Activated CD8-positive, alpha-beta memory T cell treated with anti-CD3 and anti-CD28 coated beads, Interleukin-2, amount 50 U/mL, for 24 hours (primary cell): ENCODE results near the gene TDRD7.

ENCODE experiments used
- DNase-seq: peaks from one replicate; pipeline ENCODE4 v3.0.0-alpha.2; 2020; ENCODE audit errors: extremely low read depth

Gene TDRD7

DNA sequence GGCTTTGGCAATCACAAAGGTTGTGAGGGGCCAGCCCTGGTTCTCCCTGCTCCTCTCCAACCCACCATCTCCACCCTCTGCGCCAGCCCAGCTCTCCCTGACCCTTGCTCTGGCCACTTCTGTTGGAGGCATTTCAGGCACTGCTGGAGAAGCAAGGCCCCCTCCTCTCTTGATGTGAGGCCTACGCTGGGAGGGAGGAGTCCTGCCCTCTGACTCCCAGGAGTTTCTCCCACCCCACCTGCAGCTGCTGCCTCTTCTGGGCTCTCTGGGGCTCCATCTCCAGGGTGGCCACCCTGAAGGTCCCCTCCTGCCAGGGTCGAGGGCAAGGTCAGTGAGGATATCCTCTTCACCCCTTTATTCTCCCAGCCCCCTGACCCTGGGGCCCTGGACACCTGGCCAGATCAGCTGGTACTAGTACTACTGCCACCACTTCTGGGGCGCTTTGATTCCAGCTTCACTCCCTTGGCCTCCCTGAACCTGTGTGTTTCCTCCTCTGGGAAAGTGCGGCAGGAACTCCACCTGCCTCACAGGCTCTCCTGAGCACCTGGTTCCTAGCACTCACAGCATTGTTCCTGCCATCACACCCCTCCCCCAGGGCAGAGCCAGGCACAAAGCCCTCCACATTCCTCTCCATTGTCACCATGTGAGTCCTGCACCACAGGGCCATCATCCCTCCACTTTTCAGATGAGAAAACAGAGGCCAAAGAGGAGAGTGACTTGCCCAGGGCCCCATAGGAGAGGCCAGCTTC is 23.8 kb upstream of the TDRD7 start:
- no peak for DNase-seq

DNA sequence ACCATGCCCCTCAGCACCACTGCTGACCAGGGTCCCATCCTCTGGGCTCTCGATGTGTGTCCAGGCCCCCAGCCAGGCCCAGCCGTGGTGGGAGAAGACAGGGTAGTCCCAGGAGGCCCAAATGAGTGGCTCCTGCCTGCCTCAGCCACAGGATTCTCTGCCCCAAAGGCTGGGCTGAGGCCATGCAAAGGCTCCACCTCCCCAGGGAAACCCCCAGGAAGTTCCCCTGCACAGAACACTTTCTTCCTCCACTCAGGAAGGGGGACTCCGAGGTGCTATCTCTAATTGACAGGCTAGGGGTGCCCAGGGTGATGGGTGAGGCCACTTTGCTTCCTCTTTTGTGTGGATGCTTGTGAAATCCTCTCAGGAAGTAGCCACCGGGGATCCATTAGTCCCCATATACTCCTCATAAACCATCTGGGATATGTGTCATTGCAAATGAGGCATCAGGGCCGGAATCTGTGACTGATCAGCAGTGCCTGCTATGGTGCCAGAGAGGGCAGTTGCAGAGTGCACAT is 23.1 kb upstream of the TDRD7 start:
- no peak for DNase-seq

DNA sequence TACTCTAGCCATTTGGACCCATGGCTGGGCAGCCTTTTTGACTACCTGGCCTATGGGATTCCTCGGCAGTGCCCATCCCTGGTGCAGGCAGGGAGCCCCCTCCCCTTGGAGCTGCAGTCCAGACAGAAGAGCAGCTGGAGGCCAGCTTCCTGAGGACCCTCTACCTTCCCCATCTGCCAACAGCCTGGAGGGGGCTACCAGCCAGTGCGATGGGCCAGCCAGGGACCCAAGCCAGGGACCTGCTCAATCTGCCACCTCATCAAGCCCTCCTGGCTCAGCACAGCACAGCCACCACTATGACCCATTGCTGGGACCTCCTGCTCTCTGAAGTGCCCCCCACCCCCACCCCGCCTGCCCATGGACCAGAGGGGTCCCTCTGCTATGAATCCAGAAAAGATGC is 22.6 kb upstream of the TDRD7 start:
- DNase-seq: no peak

DNA sequence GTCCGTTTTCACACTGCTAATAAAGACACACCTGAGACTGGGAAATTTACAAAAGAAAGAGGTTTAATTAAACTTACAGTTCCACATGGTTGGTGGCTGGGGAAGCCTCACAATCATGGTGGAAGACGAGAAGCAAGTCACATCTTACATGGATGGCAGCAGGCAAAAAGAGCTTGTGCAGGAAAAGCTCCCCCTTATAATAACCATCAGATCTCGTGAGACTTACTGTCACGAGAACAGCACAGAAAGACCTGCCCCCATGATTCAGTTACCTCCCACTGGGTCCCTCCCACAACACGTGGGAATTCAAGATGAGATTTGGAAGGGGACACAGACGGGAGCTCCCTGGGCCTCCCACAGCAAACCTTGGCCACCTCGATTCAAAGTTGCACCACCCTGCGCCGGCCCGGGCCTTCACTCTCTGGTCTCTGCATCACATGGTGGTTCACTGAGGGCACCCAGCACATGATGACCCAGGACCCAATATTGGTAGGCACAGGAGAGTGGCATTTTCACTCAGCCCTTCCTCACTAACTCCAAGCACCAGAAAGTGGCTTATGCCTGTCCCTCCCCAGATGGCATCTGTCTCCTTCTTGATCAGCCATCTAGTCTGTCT is 21.0 kb upstream of the TDRD7 start:
- DNase-seq: no peak

DNA sequence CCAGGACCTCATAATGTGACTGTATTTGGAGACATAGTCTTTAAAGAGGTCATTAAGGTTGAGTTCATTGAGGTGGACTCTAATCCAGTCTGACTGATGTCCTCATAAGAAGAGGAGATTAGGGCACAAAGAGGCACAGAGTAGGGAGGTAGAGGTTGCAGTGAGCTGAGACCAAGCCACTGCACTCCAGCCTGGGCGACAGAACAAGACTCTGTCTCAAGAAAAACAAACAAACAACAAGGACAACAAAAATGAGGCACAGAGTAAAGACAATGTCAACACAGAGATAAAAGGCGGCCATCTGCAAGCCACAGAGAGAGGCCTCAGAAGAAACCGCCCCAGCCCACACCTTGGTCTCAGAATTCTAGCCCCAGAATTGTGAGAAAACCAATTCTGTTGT is 17.0 kb upstream of the TDRD7 start:
- no peak for DNase-seq

DNA sequence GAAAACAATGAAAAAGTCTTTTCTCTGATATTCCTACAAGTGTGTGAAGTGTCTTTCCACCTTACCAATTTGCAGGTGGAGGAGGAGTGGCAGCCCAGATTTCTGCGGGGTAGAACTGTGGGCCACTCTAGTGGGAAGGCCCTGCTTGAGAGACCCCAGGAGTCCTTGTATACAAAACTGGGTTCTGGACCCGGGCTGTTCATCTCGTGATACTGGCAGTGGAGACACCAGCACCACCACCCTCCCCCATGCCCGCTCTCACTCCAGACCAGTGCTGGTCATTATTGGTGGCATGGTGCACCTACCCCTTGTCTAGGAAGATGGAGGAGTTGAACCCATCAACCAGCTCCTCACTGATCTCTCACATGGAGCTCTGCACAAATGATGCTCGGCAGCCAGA is 16.2 kb upstream of the TDRD7 start:
- no peak for DNase-seq

DNA sequence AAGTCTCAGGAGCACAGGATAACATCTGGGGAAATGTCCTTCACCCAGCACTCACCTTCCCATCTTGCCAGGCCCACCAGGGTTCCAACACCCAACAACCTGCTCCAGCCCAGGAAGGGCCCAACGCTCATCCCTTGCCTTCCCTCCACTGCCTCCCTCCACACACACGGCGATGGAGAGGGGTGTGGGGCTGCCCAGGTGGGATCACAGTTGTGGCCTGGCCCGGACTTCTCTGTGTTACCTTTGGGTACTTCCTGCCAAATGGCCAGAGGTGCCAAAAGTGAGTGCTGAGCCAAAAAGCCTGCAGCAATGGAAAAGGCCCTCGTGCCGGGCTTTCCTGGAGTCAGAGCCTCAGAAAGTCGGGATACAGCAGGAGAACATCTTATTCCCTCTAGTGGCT is 15.6 kb upstream of the TDRD7 start:
- no peak for DNase-seq

DNA sequence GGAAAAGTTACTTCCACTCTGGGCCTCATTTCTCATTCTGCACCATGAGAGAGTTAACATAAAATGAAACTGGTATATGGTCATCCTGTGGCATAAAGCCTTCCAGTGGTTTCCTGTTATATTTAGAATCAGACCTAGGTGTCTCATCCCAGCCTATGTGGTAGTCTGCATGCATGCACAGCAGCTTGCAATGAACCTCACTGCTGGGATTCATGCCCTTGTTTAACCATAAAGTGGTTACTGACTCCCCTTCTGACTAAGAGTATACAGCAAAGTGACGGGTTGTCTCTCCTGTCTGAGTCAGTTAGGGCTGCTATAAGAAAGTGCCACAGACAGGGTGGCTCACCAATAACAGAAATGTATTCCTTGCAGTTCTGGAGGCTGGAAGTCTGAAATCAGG is 14.7 kb upstream of the TDRD7 start:
- no peak for DNase-seq

DNA sequence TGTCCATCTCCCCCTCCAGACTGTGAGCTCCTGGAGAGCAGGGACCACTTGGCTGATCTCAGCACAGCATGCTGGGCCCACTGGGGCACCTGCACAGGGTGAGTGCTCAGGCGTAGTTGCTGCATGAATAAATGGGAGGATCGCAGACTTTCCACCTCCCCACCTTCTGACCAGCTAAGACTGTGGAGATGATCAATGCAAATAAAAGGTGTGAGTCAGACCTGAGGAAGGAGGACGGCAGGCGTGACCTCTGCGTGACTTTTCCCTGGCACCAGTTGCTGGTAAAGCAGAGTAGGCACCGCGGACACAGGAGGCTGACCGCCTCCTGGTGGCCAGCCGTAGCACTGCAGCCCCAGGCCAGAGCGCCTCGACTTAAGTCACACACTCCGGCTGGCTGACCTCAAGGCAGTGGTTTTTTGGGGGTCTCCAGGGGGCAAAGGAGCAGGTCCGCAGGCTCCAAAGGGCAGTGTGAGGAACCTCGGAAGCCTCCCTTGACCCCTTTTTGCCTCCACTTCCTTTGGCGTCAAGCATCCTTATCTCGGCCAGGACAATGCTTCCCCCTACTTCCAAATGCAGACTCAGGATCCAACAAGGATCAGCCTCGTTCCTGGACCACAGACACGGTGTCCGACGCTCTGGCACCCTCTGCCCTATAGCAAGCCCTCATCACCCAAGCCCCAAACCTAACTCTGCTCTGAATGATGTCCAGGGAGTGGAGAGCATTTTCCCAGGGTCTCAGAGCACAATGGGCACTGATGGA is 12.7 kb upstream of the TDRD7 start:
- DNase-seq: no peak

DNA sequence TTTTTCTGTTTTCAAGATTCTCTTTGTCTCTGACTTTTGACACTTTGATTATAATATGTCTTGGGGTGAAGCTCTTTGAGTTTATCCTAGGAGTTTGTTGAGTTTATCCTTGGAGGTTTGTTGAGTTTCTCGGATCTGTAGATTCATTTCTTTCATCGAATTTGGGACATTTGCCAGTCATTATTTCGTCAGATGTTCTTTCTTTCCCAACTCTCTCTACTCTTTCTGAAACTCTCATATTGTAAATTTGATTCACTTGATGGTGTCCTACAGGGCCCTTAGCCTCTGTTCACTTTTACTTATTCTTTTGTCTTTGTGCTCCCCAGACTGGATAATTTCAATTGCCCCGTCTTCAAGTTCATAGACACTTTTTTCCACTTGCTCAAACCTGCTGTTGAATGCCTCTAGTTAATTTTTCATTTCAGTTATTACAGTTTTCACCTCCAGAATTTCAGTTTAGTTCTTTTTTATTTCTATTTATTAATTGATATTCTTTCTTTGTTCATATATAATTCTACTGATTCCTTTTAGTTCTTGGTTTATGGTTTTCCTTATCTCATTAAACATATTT is 8.1 kb upstream of the TDRD7 start:
- DNase-seq: no peak

DNA sequence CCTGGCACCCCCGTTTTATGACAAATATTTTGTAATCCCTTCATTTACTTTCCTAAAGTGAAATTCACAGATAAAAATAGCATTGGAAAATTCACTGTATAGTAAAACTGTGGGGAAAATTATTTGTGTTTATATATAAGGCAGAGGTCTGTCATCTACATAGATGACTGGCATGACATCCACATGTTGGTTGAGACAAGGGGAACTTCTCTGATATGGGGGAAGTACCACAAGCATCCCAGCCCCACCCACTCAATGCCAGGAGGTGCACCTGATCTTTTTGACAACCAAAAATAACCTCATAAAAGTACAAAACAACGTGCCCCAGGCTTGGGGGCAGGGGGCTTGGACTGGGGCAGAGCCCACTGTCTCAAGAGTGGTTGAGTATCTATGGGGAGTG is 6.3 kb upstream of the TDRD7 start:
- no peak for DNase-seq

DNA sequence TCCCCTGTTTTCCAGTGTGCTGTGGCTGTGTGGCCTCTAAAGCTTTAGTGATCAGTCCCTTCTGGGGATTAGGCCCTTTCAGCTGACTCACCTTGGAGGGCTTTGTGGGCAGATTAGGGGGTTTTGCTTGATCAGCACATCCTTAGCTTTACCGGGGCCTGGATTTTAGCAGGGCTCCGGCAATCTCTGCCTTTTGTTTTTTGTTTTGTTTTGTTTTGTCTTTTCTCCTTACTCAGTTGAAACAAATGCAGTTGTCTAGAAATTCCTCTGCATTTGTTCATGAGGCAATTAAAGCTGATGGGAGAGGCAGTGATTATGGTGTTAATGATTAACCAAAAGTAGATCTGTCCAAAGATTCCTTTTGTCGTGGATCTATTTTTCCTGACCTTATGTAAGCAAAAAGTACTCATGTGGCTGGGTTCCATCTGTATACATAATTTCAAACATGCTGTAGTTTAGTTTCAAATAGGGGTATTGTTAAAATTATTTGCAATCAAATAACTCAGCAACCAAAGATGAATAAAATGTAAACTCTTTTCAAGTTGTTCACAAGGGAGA is 5.2 kb upstream of the TDRD7 start:
- DNase-seq: no peak

DNA sequence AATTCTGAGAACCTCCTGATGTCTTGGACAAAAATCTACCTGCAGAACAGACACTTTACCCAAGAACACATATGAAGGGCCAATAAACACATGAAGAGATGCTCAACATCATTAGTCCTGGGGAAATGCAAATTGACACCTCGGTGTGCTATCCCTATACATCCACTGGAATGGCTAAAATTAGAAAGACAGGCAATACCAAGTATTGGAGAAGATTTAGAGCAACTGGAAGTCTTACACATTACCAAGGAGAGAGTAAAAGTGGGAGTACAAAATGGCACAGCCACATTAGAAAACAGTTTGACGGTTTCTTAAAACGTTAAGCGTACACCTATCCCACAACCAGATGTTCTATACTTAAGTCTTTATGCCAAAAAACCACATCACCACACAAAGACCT is 3.3 kb upstream of the TDRD7 start:
- DNase-seq: no peak

DNA sequence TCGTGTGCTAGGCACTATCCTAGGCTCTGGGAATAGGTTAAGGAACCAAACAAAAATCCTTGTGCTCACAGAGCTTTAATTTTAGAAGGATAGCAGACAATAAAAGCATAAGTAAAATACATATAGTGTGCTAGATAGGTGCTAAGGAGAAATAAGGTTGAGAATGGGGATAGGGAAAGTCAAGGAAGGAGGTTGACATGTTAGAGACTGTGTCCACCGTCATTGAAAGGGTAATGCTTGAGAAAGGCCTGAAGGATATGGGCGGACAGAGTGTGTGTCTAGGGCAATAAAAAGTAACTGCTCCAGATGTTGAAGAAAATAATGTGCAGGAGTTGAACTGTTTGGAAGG is 482 bp upstream of the TDRD7 start:
- no peak for DNase-seq

DNA sequence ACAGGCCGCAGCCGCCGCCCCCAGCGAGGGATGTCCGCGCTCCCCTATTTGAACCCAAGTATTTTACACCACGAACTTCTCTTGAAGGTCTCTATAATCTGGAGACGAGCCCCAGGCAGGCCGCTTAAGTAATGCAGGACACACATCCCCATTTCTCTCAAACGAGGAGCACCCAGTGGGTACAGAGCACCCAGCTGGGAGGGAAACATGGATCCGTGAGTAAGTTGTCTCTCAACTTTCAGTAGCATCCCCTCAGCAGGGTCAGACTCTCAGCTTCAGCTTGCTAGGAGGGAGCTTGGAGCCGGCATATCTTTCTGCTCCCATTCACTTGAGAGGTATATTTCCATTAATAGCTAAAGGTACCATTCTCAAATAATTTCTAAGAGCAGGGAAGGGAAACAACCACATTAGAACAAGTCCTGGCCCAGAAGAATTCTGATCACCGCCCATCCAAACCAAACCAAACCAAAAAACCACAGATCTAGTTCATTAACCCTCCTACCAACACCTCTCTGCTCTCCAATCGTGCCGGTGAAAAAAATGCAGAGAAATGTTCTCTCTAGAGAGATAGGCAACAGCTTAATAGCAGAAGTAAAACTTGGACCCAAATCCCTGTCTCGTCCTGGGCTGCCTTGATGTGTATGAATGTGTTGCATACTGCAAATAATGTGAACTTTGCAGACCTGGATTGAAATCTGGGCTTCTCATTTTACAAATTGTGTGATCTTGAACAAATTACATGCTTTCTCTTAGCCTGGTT is 910 bp downstream of the TDRD7 start:
- no peak for DNase-seq

DNA sequence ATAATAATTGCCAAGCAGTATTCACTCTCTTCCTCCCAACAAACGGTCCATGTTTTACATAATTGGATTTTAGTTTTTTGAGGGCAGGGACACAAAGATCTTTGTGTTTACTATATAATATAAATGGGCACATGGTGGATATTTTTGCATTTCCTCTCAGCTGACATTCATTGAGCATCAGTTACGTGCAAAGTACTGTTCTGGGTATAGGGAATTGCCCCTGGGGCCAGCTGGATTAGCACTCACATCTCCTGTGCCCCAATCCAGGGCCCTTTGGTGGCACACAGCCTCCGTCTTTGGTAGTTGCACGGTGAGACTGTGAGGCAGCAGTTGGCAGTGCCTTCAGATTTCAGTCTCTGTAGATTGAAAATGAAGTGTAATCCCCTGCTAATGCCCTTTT is 1.6 kb downstream of the TDRD7 start:
- DNase-seq: no peak

DNA sequence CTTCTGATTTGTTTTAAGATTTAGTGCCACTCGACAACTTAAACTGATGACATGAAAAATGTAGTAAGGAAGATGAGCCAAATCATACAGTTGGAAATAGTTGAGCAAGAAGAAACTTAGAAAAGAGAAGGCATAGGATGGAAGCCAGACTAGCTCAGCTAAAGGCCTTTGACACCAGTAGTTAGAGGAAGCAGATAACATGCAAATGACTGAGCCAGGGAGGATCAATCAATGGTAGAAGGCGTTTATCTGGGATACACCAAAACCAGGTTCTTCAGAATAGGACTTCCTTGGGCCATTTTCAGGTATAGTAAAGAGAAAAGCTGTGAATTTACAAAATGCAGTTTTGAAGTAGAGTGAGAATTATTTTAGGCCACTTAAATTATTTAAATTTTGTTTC is 3.2 kb downstream of the TDRD7 start:
- no peak for DNase-seq

DNA sequence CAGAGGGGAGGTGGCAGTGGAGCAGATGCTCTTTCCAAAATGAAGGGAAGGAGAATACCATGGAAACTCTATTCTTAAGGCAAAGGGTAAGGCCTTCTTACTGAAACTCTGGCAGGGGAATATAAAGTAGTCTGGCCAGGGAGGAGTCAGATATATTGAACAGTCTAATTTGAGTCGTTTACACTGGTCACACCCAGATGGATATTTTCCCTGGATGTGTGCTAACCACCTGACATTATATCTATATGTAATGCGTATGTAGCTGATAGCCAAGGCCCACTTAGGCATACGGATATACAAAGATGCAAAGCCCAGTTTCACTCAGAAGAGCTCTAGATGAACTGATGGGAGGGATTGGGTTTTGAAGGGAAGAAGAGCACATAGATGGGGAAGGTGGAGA is 7.0 kb downstream of the TDRD7 start:
- DNase-seq: no peak

DNA sequence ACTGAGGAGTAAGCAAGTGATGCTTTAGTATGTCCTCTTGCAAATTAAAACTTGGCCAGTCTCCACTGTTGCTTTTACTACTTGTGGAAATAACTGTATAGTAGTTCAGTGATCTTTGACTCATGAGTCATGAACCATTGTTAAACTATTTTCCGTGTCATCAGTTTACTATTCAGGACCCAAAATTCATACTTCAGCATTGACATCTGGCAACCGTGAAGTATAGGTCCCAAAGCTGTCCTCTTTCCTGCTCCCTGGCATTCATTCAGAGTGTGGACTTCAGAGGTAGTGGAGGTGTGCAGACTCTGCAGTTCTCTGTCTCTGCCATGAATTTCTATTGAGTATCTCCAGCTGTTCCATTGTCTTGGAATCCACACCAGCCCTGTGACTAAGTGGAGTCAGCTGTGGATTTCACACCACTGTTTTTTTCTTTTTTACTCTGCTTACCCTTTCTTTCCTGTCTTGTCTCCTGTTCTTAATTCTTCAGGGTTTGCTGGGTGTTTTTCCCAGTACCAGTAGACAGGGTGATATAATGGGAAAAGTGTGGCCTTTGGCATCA is 7.5 kb downstream of the TDRD7 start:
- no peak for DNase-seq

DNA sequence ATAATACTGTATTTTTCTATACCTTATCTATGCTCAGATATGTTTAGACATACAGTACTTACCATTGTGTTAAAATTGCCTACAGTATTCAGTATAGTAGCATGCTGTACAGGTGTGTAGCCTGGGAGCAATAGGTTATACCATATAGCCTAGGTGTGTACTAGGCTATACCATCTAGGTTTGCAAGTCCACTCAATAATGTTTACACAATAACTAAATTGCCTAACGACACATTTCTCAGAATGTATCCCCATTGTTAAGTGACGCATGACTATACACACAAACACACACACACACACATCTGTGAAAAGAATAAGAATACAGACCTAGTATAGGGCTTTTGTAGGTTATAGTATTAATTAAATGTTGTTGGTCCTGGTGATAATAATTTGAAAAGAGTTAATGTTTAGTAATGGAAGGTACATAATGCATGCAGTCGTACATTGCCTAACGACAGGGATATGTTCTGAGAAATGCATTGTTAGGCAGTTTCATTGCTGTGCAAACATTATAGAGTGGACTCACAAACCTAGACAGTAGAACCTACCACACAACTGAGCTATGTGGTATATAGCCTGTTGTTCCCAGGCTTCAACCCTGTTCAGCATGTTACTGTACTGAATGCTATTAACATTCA is 13.6 kb downstream of the TDRD7 start:
- no peak for DNase-seq

DNA sequence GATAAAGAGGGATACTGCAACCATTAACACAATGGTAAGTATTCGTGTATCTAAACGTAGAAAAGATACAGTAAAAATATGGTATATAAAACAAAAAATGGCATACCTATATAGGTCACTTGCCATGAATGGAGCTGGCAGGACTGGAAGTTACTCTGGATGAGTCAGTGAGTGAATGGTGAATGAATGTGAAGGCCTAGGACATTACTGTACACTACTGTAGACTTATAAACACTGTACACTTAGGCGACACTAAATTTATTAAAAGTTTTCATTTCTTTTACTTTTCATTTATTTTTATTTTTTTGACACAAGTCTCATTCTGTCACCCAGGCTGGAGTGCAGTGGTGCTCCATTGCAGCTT is 14.1 kb downstream of the TDRD7 start:
- no peak for DNase-seq
